K562 (cell line): ENCODE results near the gene KAT7. TPM values are rescaled to one million over a fixed set of nuclear protein-coding genes. Genes with fewer than 3 reads are reported as not detected.

ENCODE experiments used
- ATF4 ChIP-seq: fragments of 450-650 bp; formaldehyde crosslinking; IDR thresholded peaks from 2 replicates; pipeline ENCODE4 v1.4.0; 2022; ENCODE audit warnings: mild to moderate bottlenecking, moderate library complexity
- CBFB ChIP-seq: sonication (generic); formaldehyde crosslinking; IDR thresholded peaks from 2 replicates; pipeline ENCODE4 v1.4.0; 2020; ENCODE audit warnings: mild to moderate bottlenecking, missing genetic modification reagents
- E2F4 ChIP-seq: sonication (generic); formaldehyde crosslinking; IDR thresholded peaks from 2 replicates; pipeline ENCODE4 v1.8.0; 2022; ENCODE audit warnings: mild to moderate bottlenecking, low read depth, missing genetic modification reagents
- GABPB2 ChIP-seq: fragments of 250-450 bp; sonication (Bioruptor Pico); conservative IDR thresholded peaks from 2 replicates; pipeline ENCODE4 v1.5.1; 2021; ENCODE audit warnings: mild to moderate bottlenecking
- GATAD2B ChIP-seq: fragments of 450-650 bp; IDR thresholded peaks from 2 replicates; pipeline ENCODE4 v1.6.1; 2017; ENCODE audit warnings: mild to moderate bottlenecking, borderline replicate concordance
- HDAC3 ChIP-seq: fragments of 450-650 bp; IDR thresholded peaks from 2 replicates; pipeline ENCODE4 v1.6.1; 2018; ENCODE audit warnings: borderline replicate concordance, mild to moderate bottlenecking, moderate library complexity; ENCODE audit not compliant: partially characterized antibody
- ID3 ChIP-seq, 2 experiments: fragments of 250-450 bp in 1 of 2; fragments of 450-650 bp in 1 of 2; sonication (Bioruptor Pico) in 1 of 2; IDR thresholded peaks; 2 replicates each; pipeline versions ENCODE4 v1.6.1 to v1.8.0; 2016 to 2021; ENCODE audit warnings: mild to moderate bottlenecking in 2 of 2, moderate library complexity in 2 of 2, missing compliant biosample characterization in 1 of 2, missing genetic modification characterization in 1 of 2
- MECOM ChIP-seq: fragments of 250-450 bp; sonication (Bioruptor Pico); IDR thresholded peaks from 2 replicates; pipeline ENCODE4 v1.8.0; 2022; ENCODE audit warnings: inconsistent platforms
- NFATC3 ChIP-seq: fragments of 450-650 bp; IDR thresholded peaks from 2 replicates; pipeline ENCODE4 v1.6.1; 2017; ENCODE audit warnings: mild to moderate bottlenecking
- NRF1 ChIP-seq, 2 experiments: fragments of 450-650 bp; IDR thresholded peaks in 1 of 2; conservative IDR thresholded peaks in 1 of 2; 2 replicates each; pipeline ENCODE4 v1.6.1; 2014; ENCODE audit warnings: mild to moderate bottlenecking in 2 of 2
- POLR2A ChIP-seq: fragments of 450-650 bp; conservative IDR thresholded peaks from 2 replicates; pipeline ENCODE4 v1.6.1; 2016
- SMAD1 ChIP-seq: fragments of 150-350 bp; IDR thresholded peaks from 2 replicates; pipeline ENCODE4 v1.6.1; 2014; ENCODE audit warnings: low read length, low read depth; ENCODE audit not compliant: partially characterized antibody
- TAF9B ChIP-seq: fragments of 450-650 bp; IDR thresholded peaks from 2 replicates; pipeline ENCODE4 v1.6.1; 2018; ENCODE audit warnings: mild to moderate bottlenecking; ENCODE audit not compliant: partially characterized antibody
- TSHZ1 ChIP-seq: fragments of 250-450 bp; sonication (Bioruptor Pico); IDR thresholded peaks from 2 replicates; pipeline ENCODE4 v1.4.0; 2020; ENCODE audit warnings: mild to moderate bottlenecking, moderate library complexity
- ZBTB9 ChIP-seq: fragments of 450-650 bp; formaldehyde crosslinking; IDR thresholded peaks from 2 replicates; pipeline ENCODE4 v1.4.0; 2020; ENCODE audit warnings: mild to moderate bottlenecking, moderate library complexity
- ZNF239 ChIP-seq: fragments of 250-450 bp; sonication (Bioruptor Pico); IDR thresholded peaks from 2 replicates; pipeline ENCODE4 v1.4.0; 2020; ENCODE audit warnings: mild to moderate bottlenecking
- ZNF395 ChIP-seq: fragments of 200-800 bp; sonication (Bioruptor generic); IDR thresholded peaks from 2 replicates; pipeline ENCODE4 v1.6.1; 2017; ENCODE audit warnings: missing genetic modification characterization, missing compliant biosample characterization
- polyA plus RNA-seq, 8 experiments: library from polyadenylated mRNA; depleted of rRNA in 4 of 8; stranded (reverse) in 5 of 8; unstranded in 3 of 8; fragments of >200 nt; fragmentation: Nextera tagmentation in 2 of 8; fragmentation: Illumina TruSeq in 1 of 8; extraction: Ambion mirVana in 2 of 8; extraction: Trizol in 1 of 8; gene quantifications; 2 replicates each; pipeline versions ENCODE4 v1.2.1 to v1.2.3, GENCODE V29; 2011 to 2014; ENCODE audit warnings: inconsistent platforms in 1 of 8, missing spikeins in 1 of 8
- total RNA-seq, 7 experiments: library from RNA; depleted of rRNA in 6 of 7; stranded (reverse); fragments of >200 nt in 6 of 7; fragmentation: Illumina TruSeq in 2 of 7; extraction: Trizol in 2 of 7; gene quantifications; 2 replicates each; pipeline versions ENCODE4 v1.2.1 to v1.2.3, GENCODE V29; 2011 to 2021; ENCODE audit warnings: low replicate concordance in 1 of 7

Gene KAT7
- total and polyA plus RNA-seq, 9 of the 15 experiments (the other 6 are each of a cell fraction or from before 2014, with no cell fraction given): 10.8 to 57.3 (median 34.8) TPM

- TF ChIP-seq TSHZ1: no peak
- no peak; a peak in 1 of 4 replicates for TF ChIP-seq NRF1 (conservative IDR thresholded peaks at IDR 0.05 in 1 of 2, IDR thresholded peaks at IDR 0.05 in 1 of 2)
- no peak for TF ChIP-seq POLR2A
- TF ChIP-seq ZNF395 (CRISPR knock-in tag): peak; percentile 48; the same call in 1 of the 2 replicates
- no peak for TF ChIP-seq ZBTB9
- TF ChIP-seq ATF4 (CRISPR knock-in tag): 0 out of 2 replicates have a peak, but pooled peaks have one; percentile 23
- TF ChIP-seq HDAC3: peak; percentile 52
- TF ChIP-seq MECOM: peak; percentile 92
- no peak for TF ChIP-seq ZNF239 (CRISPR knock-in tag)
- no peak for TF ChIP-seq ID3 (CRISPR knock-in tag; IDR thresholded peaks at IDR 0.05)
- no peak for TF ChIP-seq ID3 (tag; IDR thresholded peaks at IDR 0.05)
- TF ChIP-seq NFATC3: no peak
- no peak for TF ChIP-seq SMAD1
- TF ChIP-seq TAF9B: no peak
- TF ChIP-seq CBFB (CRISPR knock-in tag): no peak
- TF ChIP-seq GABPB2: no peak
- no peak for TF ChIP-seq E2F4 (CRISPR knock-in tag)
- no peak for TF ChIP-seq GATAD2B
These were observed 27.4 kb upstream of the KAT7 start (continued) for GRCh38 chr17:49760932-49761558.
